Measurements from ENCODE around the gene YAP1. TPM values are rescaled to one million over a fixed set of nuclear protein-coding genes. Genes with fewer than 3 reads are reported as not detected.

YAP1 gene
- total RNA-seq, 1 donor, result 174 TPM

GRCh38 chr11:102214623-102215022 is 104.4 kb downstream of the YAP1 start:
- no peak overlapping the region for H3K27ac ChIP-seq (ENCODE audit: low read depth, low read length)

GRCh38 chr11:102216433-102217075 is 106.3 kb downstream of the YAP1 start:
- H3K4me3 ChIP-seq (ENCODE audit: insufficient read depth, low read length), result no peak overlapping the region
- no peaks in the 10 kb centered on the region for H4K20me1 ChIP-seq (ENCODE audit: insufficient read depth, low read length)
- H3K27ac ChIP-seq (ENCODE audit: low read depth, low read length), result peak overlapping the region; percentile 8
- peaks cover 39% of the 10 kb centered on the region for H3K36me3 ChIP-seq (ENCODE audit: insufficient read depth, low read length)
- no peak for TF ChIP-seq CTCF (IDR thresholded peaks at IDR 0.05; ENCODE audit: extremely low read depth, low read depth, low read length)
- no peak overlapping the region for H3K4me2 ChIP-seq (ENCODE audit: insufficient read depth, low read length)
- H3K79me2 ChIP-seq (ENCODE audit: insufficient read depth, low read length), result peaks cover 46% of the 10 kb centered on the region
- DNase-seq (ENCODE audit: insufficient read length, low spot score, missing footprints), result no peak
- H3K9me3 ChIP-seq (ENCODE audit: low read depth, low read length), result no peaks in the 10 kb centered on the region
- H3K27me3 ChIP-seq (ENCODE audit: insufficient read depth, low read length), result no peaks in the 10 kb centered on the region
- H2AFZ ChIP-seq (ENCODE audit: low read length), result no peak overlapping the region
- peaks cover 17% of the 10 kb centered on the region for H3K4me1 ChIP-seq (ENCODE audit: insufficient read depth, low read length)

More at GRCh38 chr11:102214623-102215022, 104.4 kb downstream of the YAP1 start:
- Histone ChIP-seq H2AFZ (ENCODE audit: low read length) (no peak overlapping the region), H3K9me3 (ENCODE audit: low read depth, low read length) (no peaks in the 10 kb centered on the region), H3K27me3 (ENCODE audit: insufficient read depth, low read length) (no peaks in the 10 kb centered on the region), H3K4me1 (ENCODE audit: insufficient read depth, low read length) (peaks cover 5% of the 10 kb centered on the region), H3K4me2 (ENCODE audit: insufficient read depth, low read length) (no peak overlapping the region), H3K4me3 (ENCODE audit: insufficient read depth, low read length) (no peak overlapping the region), H4K20me1 (ENCODE audit: insufficient read depth, low read length) (no peaks in the 10 kb centered on the region), H3K79me2 (ENCODE audit: insufficient read depth, low read length) (peaks cover 38% of the 10 kb centered on the region), H3K36me3 (ENCODE audit: insufficient read depth, low read length) (peaks cover 45% of the 10 kb centered on the region)
- no peak for DNase-seq (ENCODE audit: insufficient read length, low spot score, missing footprints)
- no peak for TF ChIP-seq CTCF (IDR thresholded peaks at IDR 0.05; ENCODE audit: extremely low read depth, low read depth, low read length)

- peaks cover 33% of the 10 kb centered on the region for H3K36me3 ChIP-seq (ENCODE audit: insufficient read depth, low read length)
- H3K4me2 ChIP-seq (ENCODE audit: insufficient read depth, low read length), result peak overlapping the region; percentile 49
- peak overlapping the region; percentile 14 for H3K4me3 ChIP-seq (ENCODE audit: insufficient read depth, low read length)
- H4K20me1 ChIP-seq (ENCODE audit: insufficient read depth, low read length), result no peaks in the 10 kb centered on the region
- H3K27ac ChIP-seq (ENCODE audit: low read depth, low read length), result peak overlapping the region; percentile 60
- peaks cover 37% of the 10 kb centered on the region for H3K79me2 ChIP-seq (ENCODE audit: insufficient read depth, low read length)
- no peaks in the 10 kb centered on the region for H3K27me3 ChIP-seq (ENCODE audit: insufficient read depth, low read length)
- DNase-seq (ENCODE audit: insufficient read length, low spot score, missing footprints), result peak; percentile 39
- H2AFZ ChIP-seq (ENCODE audit: low read length), result no peak overlapping the region
- H3K9me3 ChIP-seq (ENCODE audit: low read depth, low read length), result no peaks in the 10 kb centered on the region
- no peak for TF ChIP-seq CTCF (IDR thresholded peaks at IDR 0.05; ENCODE audit: extremely low read depth, low read depth, low read length)
- peaks cover 34% of the 10 kb centered on the region for H3K4me1 ChIP-seq (ENCODE audit: insufficient read depth, low read length)
These were observed 110.7 kb downstream of the YAP1 start for GRCh38 chr11:102220728-102221467.

- Histone ChIP-seq H3K79me2 (ENCODE audit: insufficient read depth, low read length) (peaks cover 32% of the 10 kb centered on the region), H3K27me3 (ENCODE audit: insufficient read depth, low read length) (no peaks in the 10 kb centered on the region), H3K4me2 (ENCODE audit: insufficient read depth, low read length) (no peak overlapping the region), H3K4me3 (ENCODE audit: insufficient read depth, low read length) (no peak overlapping the region), H4K20me1 (ENCODE audit: insufficient read depth, low read length) (peaks cover 5% of the 10 kb centered on the region), H3K9me3 (ENCODE audit: low read depth, low read length) (no peaks in the 10 kb centered on the region), H3K27ac (ENCODE audit: low read depth, low read length) (peak overlapping the region; percentile 54), H3K36me3 (ENCODE audit: insufficient read depth, low read length) (peaks cover 39% of the 10 kb centered on the region), H2AFZ (ENCODE audit: low read length) (no peak overlapping the region), H3K4me1 (ENCODE audit: insufficient read depth, low read length) (peaks cover 48% of the 10 kb centered on the region)
- DNase-seq (ENCODE audit: insufficient read length, low spot score, missing footprints), result no peak
- no peak for TF ChIP-seq CTCF (IDR thresholded peaks at IDR 0.05; ENCODE audit: extremely low read depth, low read depth, low read length)
These were observed 113.6 kb downstream of the YAP1 start for GRCh38 chr11:102223859-102224258.

Measured in osteoblast (primary cell).